OCI-LY3 (cell line): Measurements from ENCODE around the gene ZP2.

Source experiments
- H2AFZ ChIP-seq: fragments of 200-600, 300-600 bp; shearing (Covaris generic); 2 replicates; pipeline ENCODE4 v1.6.0; 2014; ENCODE audit warnings: antibody characterized with exemption, low read depth, low read length
- H3K27ac ChIP-seq: fragments of 200-600, 300-600 bp; sonication (generic); 2 replicates; pipeline ENCODE4 v1.5.1; 2014; ENCODE audit warnings: mild to moderate bottlenecking, low read length, moderate library complexity, mixed read lengths
- H3K27me3 ChIP-seq: fragments of 200-600, 300-600 bp; sonication (generic); 2 replicates; pipeline ENCODE4 v1.6.1; 2014; ENCODE audit warnings: low read depth, low read length, mixed read lengths
- H3K36me3 ChIP-seq: fragments of 200-600, 300-600 bp; sonication (generic); replicated peaks from 2 replicates; pipeline ENCODE3; 2014; ENCODE audit warnings: low read depth, low read length, mixed read lengths
- H3K4me1 ChIP-seq: fragments of 300-600, 200-600 bp; sonication (generic); 2 replicates; pipeline ENCODE4 v1.6.1; 2014; ENCODE audit warnings: low read length, mixed read lengths
- H3K4me2 ChIP-seq: fragments of 200-600, 300-600 bp; sonication (generic); 2 replicates; pipeline ENCODE4 v1.6.1; 2014; ENCODE audit warnings: low read length, mixed read lengths
- H3K4me3 ChIP-seq: fragments of 300-600, 200-600 bp; sonication (generic); 2 replicates; pipeline ENCODE4 v1.5.1; 2014; ENCODE audit warnings: antibody characterized with exemption, mild to moderate bottlenecking, low read length, moderate library complexity
- H3K79me2 ChIP-seq: fragments of 300-600, 200-600 bp; shearing (Covaris generic); 2 replicates; pipeline ENCODE4 v1.6.1; 2014; ENCODE audit warnings: mild to moderate bottlenecking, low read length, mixed read lengths
- H3K9ac ChIP-seq: fragments of 300-600, 200-600 bp; shearing (Covaris generic); 2 replicates; pipeline ENCODE4 v1.6.0; 2014; ENCODE audit warnings: mild to moderate bottlenecking, low read length, moderate library complexity
- H3K9me3 ChIP-seq: fragments of 200-600, 300-600 bp; shearing (Covaris generic); 2 replicates; pipeline ENCODE4 v1.6.1; 2014; ENCODE audit warnings: low read length, mixed read lengths; ENCODE audit not compliant: insufficient read depth
- H4K20me1 ChIP-seq: fragments of 200-600, 300-600 bp; sonication (generic); 2 replicates; pipeline ENCODE4 v1.6.1; 2016; ENCODE audit warnings: low read length, mixed read lengths; ENCODE audit not compliant: insufficient read depth
- EZH2phosphoT487 ChIP-seq: fragments of 200-600 bp; shearing (Covaris generic); IDR thresholded peaks from 2 replicates; pipeline ENCODE4 v1.6.1; 2018; ENCODE audit warnings: antibody characterized with exemption, mixed run types, low read depth
- TF ChIP-seq, protein P1 (sequence below): fragments of 200-600, 300-600 bp; sonication (generic); IDR thresholded peaks from 2 replicates; pipeline ENCODE4 v1.5.1; 2014; ENCODE audit warnings: antibody characterized with exemption, low read length, low read depth

ZP2 gene

DNA sequence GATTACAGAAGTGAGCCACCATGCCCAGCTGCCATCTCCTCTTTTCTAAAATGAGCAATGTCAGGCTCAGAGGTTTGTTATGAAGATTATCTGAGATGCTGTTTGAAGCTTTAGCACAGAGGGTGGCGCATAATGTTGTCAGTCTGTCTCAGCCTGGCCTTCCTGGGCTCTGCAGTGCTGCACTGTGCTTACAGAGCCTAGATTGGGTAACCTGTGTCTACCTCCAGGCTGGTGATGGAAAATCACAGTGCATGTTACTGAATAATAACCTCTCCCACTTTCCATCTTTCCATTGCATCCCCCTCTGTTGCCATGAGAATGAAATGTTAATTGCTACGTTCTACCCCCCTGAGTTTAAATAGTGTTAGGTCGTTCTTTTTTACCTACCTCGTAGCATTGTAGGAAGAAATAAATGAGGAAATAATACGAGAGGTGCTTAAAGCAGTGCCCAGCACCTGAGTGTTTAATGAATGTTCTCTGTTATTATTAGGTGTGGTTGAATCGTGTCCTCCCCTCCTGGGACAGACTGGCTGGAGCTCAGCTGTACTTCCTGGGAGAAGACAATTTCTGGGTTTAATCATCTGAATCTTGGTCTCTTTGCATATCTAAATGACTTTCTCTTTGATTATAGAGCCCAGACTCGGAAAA lies 46.7 kb downstream of the ZP2 start:
- no peak overlapping the region for H3K27ac ChIP-seq
- H3K4me1 ChIP-seq, result peaks cover 16% of the 10 kb centered on the region
- H3K36me3 ChIP-seq, result peaks cover 48% of the 10 kb centered on the region
- no peak overlapping the region for H3K9ac ChIP-seq
- TF ChIP-seq EZH2phosphoT487, result no peak
- TF ChIP-seq, protein P1, sequence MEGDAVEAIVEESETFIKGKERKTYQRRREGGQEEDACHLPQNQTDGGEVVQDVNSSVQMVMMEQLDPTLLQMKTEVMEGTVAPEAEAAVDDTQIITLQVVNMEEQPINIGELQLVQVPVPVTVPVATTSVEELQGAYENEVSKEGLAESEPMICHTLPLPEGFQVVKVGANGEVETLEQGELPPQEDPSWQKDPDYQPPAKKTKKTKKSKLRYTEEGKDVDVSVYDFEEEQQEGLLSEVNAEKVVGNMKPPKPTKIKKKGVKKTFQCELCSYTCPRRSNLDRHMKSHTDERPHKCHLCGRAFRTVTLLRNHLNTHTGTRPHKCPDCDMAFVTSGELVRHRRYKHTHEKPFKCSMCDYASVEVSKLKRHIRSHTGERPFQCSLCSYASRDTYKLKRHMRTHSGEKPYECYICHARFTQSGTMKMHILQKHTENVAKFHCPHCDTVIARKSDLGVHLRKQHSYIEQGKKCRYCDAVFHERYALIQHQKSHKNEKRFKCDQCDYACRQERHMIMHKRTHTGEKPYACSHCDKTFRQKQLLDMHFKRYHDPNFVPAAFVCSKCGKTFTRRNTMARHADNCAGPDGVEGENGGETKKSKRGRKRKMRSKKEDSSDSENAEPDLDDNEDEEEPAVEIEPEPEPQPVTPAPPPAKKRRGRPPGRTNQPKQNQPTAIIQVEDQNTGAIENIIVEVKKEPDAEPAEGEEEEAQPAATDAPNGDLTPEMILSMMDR, result no peak
- H2AFZ ChIP-seq, result no peak overlapping the region
- no peak overlapping the region for H3K4me3 ChIP-seq
- H3K79me2 ChIP-seq, result peaks cover 6% of the 10 kb centered on the region
- H3K4me2 ChIP-seq, result no peak overlapping the region
- H3K27me3 ChIP-seq, result no peaks in the 10 kb centered on the region
- H3K9me3 ChIP-seq, result no peaks in the 10 kb centered on the region
- peaks cover 26% of the 10 kb centered on the region for H4K20me1 ChIP-seq

DNA sequence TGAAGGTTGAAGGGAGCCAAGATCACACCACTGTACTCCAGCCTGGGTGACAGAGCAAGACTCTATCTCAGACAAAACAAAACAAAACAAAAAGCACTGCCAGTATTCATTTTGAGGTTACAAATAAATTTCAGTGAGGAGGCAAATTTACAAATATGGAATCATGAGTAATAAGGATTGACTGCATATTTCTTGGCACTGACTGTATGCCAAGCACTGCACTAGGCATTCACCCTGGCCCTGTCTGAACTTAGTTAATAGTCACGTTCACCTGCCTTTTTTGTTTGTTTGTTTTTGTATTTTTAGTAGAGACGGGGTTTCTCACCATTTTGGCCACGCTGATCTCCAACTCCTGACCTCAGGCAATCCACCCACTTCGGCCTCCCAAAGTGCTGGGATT lies 47.8 kb downstream of the ZP2 start:
- no peak overlapping the region for H3K27ac ChIP-seq
- H2AFZ ChIP-seq, result no peak overlapping the region
- no peaks in the 10 kb centered on the region for H3K27me3 ChIP-seq
- peaks cover 16% of the 10 kb centered on the region for H3K4me1 ChIP-seq
- TF ChIP-seq, protein P1, result no peak
- TF ChIP-seq EZH2phosphoT487, result no peak
- H3K79me2 ChIP-seq, result peaks cover 14% of the 10 kb centered on the region
- H3K4me2 ChIP-seq, result no peak overlapping the region
- H3K36me3 ChIP-seq, result peaks cover 46% of the 10 kb centered on the region
- H3K9ac ChIP-seq, result no peak overlapping the region
- H3K4me3 ChIP-seq, result no peak overlapping the region
- H3K9me3 ChIP-seq, result no peaks in the 10 kb centered on the region
- H4K20me1 ChIP-seq, result peaks cover 21% of the 10 kb centered on the region

DNA sequence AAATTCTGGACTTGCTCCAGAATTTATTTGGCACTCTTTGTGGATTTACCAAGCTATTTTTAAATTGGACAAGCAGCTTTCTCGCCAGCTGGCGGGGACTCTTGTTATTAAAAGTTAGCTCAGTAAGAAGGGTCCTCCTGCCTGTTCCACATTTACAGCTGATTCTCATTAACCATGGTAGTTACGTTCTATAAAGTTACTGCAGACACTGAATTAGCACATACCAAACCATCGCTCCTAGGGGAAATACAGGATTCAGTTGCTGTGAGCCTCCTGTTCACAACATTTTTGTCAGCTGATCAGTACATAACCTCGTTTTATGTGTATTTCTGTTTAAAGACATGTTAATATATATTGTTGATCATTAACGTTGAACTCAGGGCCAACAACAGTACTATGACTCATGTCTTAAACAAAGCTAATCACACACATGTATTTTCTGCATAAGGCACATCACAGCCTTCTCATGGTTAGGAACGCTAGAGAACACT lies 48.7 kb downstream of the ZP2 start:
- H3K36me3 ChIP-seq, result peaks cover 46% of the 10 kb centered on the region
- H3K9ac ChIP-seq, result no peak overlapping the region
- H3K9me3 ChIP-seq, result no peaks in the 10 kb centered on the region
- H3K4me1 ChIP-seq, result peaks cover 21% of the 10 kb centered on the region
- no peak overlapping the region for H2AFZ ChIP-seq
- peaks cover 17% of the 10 kb centered on the region for H4K20me1 ChIP-seq
- no peaks in the 10 kb centered on the region for H3K27me3 ChIP-seq
- H3K79me2 ChIP-seq, result peaks cover 14% of the 10 kb centered on the region
- H3K4me2 ChIP-seq, result no peak overlapping the region
- no peak for TF ChIP-seq EZH2phosphoT487
- TF ChIP-seq, protein P1, result no peak
- H3K27ac ChIP-seq, result no peak overlapping the region
- H3K4me3 ChIP-seq, result no peak overlapping the region

DNA sequence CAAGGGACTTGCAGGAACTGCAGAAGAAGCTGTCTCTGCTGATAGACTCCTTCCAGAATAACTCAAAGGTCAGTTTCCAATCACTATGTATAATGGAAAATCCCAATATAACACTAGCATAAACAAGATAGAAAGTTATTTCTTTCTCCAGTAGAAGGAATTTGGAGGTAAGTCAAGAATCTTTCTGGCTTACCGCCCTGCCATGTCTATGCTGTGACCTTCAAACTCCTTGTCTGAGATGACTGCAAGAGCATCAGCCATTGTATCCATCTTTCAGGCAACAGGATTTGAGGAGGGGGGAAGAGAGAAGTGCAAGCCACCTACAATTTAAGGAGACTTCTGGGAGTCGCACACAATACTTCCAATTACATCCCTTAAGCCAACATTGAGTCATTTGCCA lies 50.2 kb downstream of the ZP2 start:
- H3K4me2 ChIP-seq, result no peak overlapping the region
- no peak overlapping the region for H2AFZ ChIP-seq
- TF ChIP-seq, protein P1, result no peak
- no peak for TF ChIP-seq EZH2phosphoT487
- H3K4me3 ChIP-seq, result no peak overlapping the region
- H4K20me1 ChIP-seq, result peaks cover 8% of the 10 kb centered on the region; the same call in 1 of the 2 replicates
- peaks cover 36% of the 10 kb centered on the region for H3K36me3 ChIP-seq
- no peak overlapping the region for H3K27ac ChIP-seq
- H3K9me3 ChIP-seq, result no peaks in the 10 kb centered on the region
- peaks cover 17% of the 10 kb centered on the region for H3K4me1 ChIP-seq
- no peaks in the 10 kb centered on the region for H3K27me3 ChIP-seq
- H3K9ac ChIP-seq, result no peak overlapping the region
- H3K79me2 ChIP-seq, result peaks cover 14% of the 10 kb centered on the region
